NT2/D1 (cell line): ENCODE results near the gene EPB41.

ENCODE experiments used
- SUZ12 ChIP-seq: IDR thresholded peaks from 2 replicates; pipeline ENCODE4 v1.6.1; 2011; ENCODE audit not compliant: insufficient read length, insufficient read depth; ENCODE audit errors: extremely low read depth
- YY1 ChIP-seq: IDR thresholded peaks from 2 replicates; pipeline ENCODE4 v1.6.1; 2011; ENCODE audit not compliant: insufficient read length, insufficient read depth
- ZNF274 ChIP-seq: IDR thresholded peaks from 2 replicates; pipeline ENCODE4 v1.6.1; 2011; ENCODE audit warnings: mild to moderate bottlenecking, low read depth, low read length

DNA sequence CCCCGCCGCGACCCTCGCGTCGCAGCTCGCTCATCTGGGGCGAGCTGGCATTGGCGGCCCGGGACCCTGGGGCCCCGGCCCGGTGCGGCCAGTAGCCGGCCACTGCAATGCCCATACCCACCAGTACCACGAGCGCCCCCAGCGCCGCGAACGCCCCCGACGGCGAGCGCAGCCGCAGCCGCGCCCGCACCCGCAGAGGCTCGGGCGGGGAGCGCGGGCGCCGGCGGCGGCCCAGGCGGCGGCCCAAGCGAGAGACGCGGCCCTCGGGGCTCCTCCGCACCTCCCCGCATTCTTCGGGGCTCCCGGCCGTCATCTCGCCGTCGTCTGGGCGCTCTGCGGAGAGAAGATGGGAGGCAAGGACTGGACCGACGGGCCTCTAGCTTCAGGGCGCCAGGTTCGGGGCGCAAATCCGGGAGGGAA is 207.2 kb downstream of the EPB41 start:
- TF ChIP-seq SUZ12 (no peak), YY1 (no peak), ZNF274 (no peak)
